ENCODE results near the gene SH3BP4. TPM values are rescaled to one million over a fixed set of nuclear protein-coding genes. Genes with fewer than 3 reads are reported as not detected.

SH3BP4 gene
- total and polyA plus RNA-seq, 4 donors, result 4.1 to 18.4 (median 12.2) TPM

DNA sequence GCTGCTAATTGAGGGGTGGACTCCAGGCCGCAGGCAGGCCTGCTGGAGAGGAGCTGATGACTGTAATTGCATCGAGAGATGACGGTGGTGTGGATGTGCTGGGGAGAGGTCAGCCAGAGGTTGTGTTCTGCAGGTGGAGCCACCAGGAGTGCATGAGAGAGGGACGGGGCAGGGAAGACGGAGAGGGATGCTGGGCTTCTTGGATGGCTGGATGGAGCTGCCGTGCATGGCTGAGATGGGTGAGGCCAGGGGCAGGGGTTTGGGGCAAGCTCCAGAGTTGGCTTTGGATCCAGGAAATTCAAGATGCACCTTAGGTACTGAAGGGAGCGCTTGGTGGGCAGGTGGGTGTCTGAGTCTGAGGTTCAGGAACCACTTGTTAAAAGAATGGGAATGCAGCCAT, 77.2 kb downstream of the SH3BP4 start:
- WGBS, result 97% methylated on average over 7 of the region's 7 CpGs

DNA sequence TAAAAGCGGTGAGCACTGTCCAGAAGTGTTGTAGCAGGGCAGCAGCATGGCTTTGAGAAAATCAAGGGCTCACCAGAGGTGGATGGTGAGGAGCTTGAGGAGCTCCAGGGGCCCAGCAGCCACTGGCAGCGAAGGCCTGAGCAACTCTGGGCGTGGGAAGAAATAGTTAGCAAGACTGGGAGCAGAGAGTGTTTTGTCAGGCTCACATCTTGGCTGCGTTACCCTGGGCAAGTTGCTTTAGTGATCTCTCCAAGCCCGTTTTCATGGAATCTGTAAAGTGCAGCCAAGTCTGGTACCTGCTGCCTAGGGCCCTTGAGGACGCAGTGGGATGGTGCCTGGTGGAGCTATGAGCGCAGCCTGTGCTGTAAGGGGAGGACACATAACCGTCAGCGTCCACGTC, 78.3 kb downstream of the SH3BP4 start:
- Histone ChIP-seq H3K4me1 (ENCODE audit: control insufficient read depth in 4 of 4, insufficient read depth in 4 of 4, low read length in 3 of 4) (peaks cover 0 to 7% (median 5%) of the 10 kb centered on the region in 4 donors), H3K9ac (ENCODE audit: low read depth in 1 of 2, low read length in 2 of 2) (no peak overlapping the region), H3K27ac (ENCODE audit: low read depth in 1 of 2, low read length in 2 of 2) (no peak overlapping the region), H3K36me3 (ENCODE audit: control insufficient read depth in 4 of 4, insufficient read depth in 3 of 4, low read depth in 1 of 4, low read length in 3 of 4) (peaks cover 0 to 5% (median 1%) of the 10 kb centered on the region in 4 donors), H3K4me3 (ENCODE audit: low read depth in 1 of 3, low read length in 3 of 3) (no peak overlapping the region), H3K27me3 (ENCODE audit: control insufficient read depth in 4 of 4, insufficient read depth in 4 of 4, low read length in 3 of 4) (no peaks in the 10 kb centered on the region), H3K9me3 (ENCODE audit: control insufficient read depth in 4 of 4, low read length in 3 of 4) (no peaks in the 10 kb centered on the region)
- no peak for DNase-seq (ENCODE audit: low spot score)
- 95% methylated on average over 10 of the region's 10 CpGs for WGBS
- TF ChIP-seq, protein P1, sequence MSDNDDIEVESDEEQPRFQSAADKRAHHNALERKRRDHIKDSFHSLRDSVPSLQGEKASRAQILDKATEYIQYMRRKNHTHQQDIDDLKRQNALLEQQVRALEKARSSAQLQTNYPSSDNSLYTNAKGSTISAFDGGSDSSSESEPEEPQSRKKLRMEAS (IDR thresholded peaks at IDR 0.05), result no peak
- TF ChIP-seq GABPA (IDR thresholded peaks at IDR 0.05 in 1 of 2, conservative IDR thresholded peaks at IDR 0.05 in 1 of 2) (no peak), FOXA1 (IDR thresholded peaks at IDR 0.05) (no peak), HNF4A (conservative IDR thresholded peaks at IDR 0.05) (no peak), FOXA2 (IDR thresholded peaks at IDR 0.05) (no peak), EGR1 (IDR thresholded peaks at IDR 0.05; ENCODE audit: low read depth in 2 of 2) (no peak), RXRA (IDR thresholded peaks at IDR 0.05) (no peak), TAF1 (conservative IDR thresholded peaks at IDR 0.05) (no peak), RAD21 (IDR thresholded peaks at IDR 0.05) (no peak), JUND (IDR thresholded peaks at IDR 0.05) (no peak), YY1 (IDR thresholded peaks at IDR 0.05) (no peak), HNF4G (IDR thresholded peaks at IDR 0.05) (no peak)
- TF ChIP-seq, protein P2, sequence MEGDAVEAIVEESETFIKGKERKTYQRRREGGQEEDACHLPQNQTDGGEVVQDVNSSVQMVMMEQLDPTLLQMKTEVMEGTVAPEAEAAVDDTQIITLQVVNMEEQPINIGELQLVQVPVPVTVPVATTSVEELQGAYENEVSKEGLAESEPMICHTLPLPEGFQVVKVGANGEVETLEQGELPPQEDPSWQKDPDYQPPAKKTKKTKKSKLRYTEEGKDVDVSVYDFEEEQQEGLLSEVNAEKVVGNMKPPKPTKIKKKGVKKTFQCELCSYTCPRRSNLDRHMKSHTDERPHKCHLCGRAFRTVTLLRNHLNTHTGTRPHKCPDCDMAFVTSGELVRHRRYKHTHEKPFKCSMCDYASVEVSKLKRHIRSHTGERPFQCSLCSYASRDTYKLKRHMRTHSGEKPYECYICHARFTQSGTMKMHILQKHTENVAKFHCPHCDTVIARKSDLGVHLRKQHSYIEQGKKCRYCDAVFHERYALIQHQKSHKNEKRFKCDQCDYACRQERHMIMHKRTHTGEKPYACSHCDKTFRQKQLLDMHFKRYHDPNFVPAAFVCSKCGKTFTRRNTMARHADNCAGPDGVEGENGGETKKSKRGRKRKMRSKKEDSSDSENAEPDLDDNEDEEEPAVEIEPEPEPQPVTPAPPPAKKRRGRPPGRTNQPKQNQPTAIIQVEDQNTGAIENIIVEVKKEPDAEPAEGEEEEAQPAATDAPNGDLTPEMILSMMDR (IDR thresholded peaks at IDR 0.05; ENCODE audit: low read depth, low read length, missing input control), result no peak
- TF ChIP-seq, protein P3, sequence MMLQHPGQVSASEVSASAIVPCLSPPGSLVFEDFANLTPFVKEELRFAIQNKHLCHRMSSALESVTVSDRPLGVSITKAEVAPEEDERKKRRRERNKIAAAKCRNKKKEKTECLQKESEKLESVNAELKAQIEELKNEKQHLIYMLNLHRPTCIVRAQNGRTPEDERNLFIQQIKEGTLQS (IDR thresholded peaks at IDR 0.05), result no peak

More for the DNA sequence above, 77.2 kb downstream of the SH3BP4 start:
- Histone ChIP-seq H3K9me3 (ENCODE audit: control insufficient read depth in 4 of 4, low read length in 3 of 4) (no peaks in the 10 kb centered on the region), H3K4me1 (ENCODE audit: control insufficient read depth in 4 of 4, insufficient read depth in 4 of 4, low read length in 3 of 4) (peaks cover 0 to 7% (median 5%) of the 10 kb centered on the region in 4 donors), H3K4me3 (ENCODE audit: low read depth in 1 of 3, low read length in 3 of 3) (no peak overlapping the region), H3K27ac (ENCODE audit: low read depth in 1 of 2, low read length in 2 of 2) (no peak overlapping the region), H3K36me3 (ENCODE audit: control insufficient read depth in 4 of 4, insufficient read depth in 3 of 4, low read depth in 1 of 4, low read length in 3 of 4) (peaks cover 0 to 2% (median 0%) of the 10 kb centered on the region in 4 donors), H3K9ac (ENCODE audit: low read depth in 1 of 2, low read length in 2 of 2) (no peak overlapping the region), H3K27me3 (ENCODE audit: control insufficient read depth in 4 of 4, insufficient read depth in 4 of 4, low read length in 3 of 4) (no peaks in the 10 kb centered on the region)
- TF ChIP-seq, protein P3 (IDR thresholded peaks at IDR 0.05), result no peak
- TF ChIP-seq NR2F2 (IDR thresholded peaks at IDR 0.05) (no peak), SP1 (IDR thresholded peaks at IDR 0.05) (no peak), EGR1 (IDR thresholded peaks at IDR 0.05; ENCODE audit: low read depth in 2 of 2) (no peak), YY1 (IDR thresholded peaks at IDR 0.05) (no peak), RAD21 (IDR thresholded peaks at IDR 0.05) (no peak), RXRA (IDR thresholded peaks at IDR 0.05) (no peak), HNF4A (conservative IDR thresholded peaks at IDR 0.05) (no peak), GABPA (IDR thresholded peaks at IDR 0.05 in 1 of 2, conservative IDR thresholded peaks at IDR 0.05 in 1 of 2) (no peak)
- TF ChIP-seq, protein P2 (IDR thresholded peaks at IDR 0.05; ENCODE audit: low read depth, low read length, missing input control), result no peak
- TF ChIP-seq, protein P1 (IDR thresholded peaks at IDR 0.05), result no peak
- TF ChIP-seq, protein P4, sequence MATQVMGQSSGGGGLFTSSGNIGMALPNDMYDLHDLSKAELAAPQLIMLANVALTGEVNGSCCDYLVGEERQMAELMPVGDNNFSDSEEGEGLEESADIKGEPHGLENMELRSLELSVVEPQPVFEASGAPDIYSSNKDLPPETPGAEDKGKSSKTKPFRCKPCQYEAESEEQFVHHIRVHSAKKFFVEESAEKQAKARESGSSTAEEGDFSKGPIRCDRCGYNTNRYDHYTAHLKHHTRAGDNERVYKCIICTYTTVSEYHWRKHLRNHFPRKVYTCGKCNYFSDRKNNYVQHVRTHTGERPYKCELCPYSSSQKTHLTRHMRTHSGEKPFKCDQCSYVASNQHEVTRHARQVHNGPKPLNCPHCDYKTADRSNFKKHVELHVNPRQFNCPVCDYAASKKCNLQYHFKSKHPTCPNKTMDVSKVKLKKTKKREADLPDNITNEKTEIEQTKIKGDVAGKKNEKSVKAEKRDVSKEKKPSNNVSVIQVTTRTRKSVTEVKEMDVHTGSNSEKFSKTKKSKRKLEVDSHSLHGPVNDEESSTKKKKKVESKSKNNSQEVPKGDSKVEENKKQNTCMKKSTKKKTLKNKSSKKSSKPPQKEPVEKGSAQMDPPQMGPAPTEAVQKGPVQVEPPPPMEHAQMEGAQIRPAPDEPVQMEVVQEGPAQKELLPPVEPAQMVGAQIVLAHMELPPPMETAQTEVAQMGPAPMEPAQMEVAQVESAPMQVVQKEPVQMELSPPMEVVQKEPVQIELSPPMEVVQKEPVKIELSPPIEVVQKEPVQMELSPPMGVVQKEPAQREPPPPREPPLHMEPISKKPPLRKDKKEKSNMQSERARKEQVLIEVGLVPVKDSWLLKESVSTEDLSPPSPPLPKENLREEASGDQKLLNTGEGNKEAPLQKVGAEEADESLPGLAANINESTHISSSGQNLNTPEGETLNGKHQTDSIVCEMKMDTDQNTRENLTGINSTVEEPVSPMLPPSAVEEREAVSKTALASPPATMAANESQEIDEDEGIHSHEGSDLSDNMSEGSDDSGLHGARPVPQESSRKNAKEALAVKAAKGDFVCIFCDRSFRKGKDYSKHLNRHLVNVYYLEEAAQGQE (IDR thresholded peaks at IDR 0.05), result no peak
- DNase-seq (ENCODE audit: low spot score), result no peak
